HG02610 (cell line): ENCODE data around the gene CACNA1B.
"Not testable (repeated sequence)": the region's sequence is repeated elsewhere in the genome, so short reads cannot be mapped to it uniquely, and the experiment has no call there.

Experiments used
- ATAC-seq: cut with Tn5 transposase; IDR thresholded peaks from one replicate; pipeline ENCODE4 v1.9.1; 2021; ENCODE audit warnings: mild to moderate bottlenecking, moderate library complexity; ENCODE audit not compliant: unreplicated experiment

Gene CACNA1B

DNA sequence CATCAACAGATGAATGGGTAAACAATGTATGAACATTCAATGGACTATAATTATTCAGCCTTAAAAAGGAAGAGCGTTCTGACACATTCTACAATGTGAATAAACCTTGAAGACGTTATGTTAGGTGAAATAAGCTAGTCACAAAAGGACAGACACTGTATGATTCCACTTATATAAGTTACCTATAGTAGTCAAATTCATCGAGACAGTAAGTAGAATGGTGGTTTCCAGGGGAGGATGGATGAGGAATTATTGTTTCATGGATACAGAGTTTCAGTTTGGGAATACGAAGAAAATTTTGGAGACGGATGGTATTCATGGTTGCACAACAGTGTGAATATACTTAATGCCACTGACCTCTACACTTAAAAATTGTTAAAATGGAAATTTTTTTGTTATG, 216.4 kb downstream of the CACNA1B start:
- ATAC-seq: no peak

DNA sequence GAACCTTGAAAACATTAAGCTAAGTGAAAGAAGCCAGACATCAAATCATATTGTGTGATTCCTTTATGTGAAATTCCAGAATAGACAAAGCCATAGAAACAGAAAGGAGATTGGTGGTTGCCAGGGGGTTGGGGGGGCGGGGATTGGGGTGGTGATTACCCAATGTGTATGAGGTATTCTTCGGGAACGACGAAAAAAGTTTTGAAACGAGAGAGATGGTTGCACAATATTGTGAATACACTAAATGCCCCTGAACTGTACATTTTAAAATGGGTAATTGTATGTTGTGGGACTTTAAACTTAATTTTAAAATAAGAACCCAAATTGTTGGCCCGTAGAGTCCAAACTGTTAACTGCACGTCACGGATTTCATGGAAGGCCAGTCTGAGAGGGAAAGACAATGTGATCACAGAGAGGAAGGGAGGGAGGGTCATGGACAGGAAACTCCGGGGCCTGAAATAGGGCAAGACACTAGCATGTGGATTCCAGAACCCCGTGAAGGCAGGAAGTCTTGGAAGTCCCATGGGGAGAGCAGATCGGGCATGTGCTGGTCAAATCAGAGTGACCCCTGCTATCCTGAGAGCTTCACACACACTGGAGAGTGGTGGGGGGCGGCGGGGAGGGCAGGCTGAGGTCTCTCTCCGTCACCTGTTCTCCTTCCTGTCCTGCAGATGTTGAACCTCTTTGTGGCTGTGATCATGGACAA, 218.4 kb downstream of the CACNA1B start:
- ATAC-seq: no peak

DNA sequence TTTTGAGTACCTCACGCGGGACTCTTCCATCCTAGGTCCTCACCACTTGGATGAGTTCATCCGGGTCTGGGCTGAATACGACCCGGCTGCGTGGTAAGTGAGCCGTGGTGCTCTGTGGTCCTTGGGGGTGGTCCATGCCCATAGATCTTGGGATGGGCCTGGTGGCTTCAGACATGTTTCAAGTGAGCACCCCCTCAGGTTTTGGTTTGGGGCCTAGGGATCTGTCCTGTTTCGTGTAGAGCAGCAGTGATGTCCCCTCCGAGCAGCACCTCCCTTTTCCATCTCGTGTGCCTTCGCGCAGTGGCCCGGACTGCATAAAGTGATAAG, 218.9 kb downstream of the CACNA1B start:
- ATAC-seq: no peak

DNA sequence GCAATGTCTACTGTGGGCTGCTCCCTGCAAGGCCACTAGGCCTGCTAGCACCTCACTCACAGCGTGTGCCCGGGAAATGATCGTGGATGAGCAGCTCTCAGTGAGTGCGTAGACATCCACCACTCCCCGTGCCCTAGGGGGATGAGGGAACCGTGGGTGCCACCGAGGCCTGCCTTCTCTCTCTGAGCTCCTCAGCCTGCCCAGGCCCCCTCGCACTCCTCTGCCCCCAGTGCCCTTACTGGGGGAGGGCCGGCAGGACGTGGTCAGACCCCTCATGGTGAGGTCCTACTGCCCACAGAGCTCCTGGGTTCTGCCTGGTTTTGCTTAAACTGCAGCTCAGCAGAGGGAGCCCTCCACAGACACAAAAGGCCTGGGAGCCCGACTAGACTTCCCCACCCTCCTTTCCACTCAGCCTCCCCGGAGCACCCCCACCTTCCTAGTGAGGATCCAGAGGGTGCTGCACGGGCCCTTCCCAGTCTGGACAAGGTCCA, 220.0 kb downstream of the CACNA1B start:
- no peak for ATAC-seq

DNA sequence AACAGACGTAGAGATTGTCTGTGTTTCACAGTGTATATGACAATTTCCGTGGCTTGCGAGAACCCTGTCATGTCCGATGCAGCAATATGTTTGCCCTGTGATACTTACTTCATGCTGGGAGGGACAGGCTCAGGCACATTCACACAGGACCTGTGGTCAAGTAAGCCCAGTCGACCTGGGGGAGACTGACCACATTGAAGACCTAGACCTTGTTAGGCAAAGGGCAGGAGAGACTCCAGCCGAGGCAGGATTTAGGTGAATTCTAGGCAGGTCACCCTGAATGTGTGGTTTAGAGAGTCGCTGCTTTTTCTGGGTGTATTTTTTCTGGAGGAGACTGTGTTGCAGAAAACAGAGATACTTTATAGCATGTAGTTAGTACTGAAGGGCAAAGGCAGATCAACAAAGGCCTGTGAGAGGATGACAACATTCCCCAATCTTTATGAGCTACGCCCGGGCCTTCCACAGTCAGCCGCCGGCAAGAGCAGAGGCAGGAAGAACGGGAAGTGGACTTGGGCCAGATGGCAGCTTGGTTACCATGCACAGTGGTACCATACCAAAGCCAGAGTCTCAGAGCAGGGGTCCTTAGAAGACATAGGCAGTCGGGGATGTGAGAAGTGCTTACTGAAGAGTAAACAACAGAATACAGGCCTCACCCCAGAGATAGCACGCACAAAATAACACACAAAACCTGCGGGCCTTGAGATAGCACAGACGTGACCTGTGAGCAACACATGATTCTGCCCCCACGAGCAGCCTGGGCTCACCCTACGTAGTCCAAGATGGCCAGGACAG, 220.7 kb downstream of the CACNA1B start:
- ATAC-seq: no peak

DNA sequence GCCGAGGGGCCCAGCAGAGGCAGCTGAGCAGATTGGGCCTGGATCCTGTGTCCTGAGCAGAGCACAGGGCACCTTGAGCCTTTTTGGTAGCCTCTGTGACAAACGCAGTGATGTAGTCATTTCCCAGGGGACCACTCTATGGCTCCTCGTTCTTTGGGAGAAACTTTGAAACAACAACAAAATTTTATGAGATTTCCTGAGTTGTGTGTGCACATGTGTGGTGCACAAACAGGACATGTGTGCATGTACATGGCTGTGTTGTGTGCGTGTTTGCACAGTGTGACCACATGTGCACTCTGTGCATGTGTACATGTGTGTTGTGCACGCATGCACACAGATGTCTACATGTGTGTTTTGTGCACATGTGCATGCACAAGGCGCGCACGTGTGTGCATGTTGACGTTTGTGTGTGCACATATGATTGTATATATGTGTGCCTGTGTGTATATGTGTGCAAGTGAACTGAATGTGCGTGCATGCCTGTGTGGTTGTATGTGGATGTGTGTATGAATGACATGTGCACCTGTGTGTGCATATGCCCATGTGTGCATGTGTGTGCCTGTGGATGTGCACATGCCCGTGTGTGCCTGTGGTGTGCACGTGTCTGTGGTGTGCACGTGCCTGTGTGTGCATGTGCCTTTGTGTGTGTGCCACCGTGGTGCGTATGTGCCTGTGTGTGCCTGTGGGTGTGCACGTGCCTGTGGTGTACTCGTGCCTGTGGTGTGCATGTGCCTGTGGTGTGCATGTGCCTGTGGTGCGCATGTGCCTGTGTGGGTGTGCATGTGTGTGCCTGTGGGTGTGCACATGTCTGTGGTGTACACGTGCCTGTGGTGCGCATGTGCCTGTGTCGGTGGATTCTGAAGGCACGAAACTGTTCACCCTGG, 221.6 kb downstream of the CACNA1B start:
- no peak for ATAC-seq

DNA sequence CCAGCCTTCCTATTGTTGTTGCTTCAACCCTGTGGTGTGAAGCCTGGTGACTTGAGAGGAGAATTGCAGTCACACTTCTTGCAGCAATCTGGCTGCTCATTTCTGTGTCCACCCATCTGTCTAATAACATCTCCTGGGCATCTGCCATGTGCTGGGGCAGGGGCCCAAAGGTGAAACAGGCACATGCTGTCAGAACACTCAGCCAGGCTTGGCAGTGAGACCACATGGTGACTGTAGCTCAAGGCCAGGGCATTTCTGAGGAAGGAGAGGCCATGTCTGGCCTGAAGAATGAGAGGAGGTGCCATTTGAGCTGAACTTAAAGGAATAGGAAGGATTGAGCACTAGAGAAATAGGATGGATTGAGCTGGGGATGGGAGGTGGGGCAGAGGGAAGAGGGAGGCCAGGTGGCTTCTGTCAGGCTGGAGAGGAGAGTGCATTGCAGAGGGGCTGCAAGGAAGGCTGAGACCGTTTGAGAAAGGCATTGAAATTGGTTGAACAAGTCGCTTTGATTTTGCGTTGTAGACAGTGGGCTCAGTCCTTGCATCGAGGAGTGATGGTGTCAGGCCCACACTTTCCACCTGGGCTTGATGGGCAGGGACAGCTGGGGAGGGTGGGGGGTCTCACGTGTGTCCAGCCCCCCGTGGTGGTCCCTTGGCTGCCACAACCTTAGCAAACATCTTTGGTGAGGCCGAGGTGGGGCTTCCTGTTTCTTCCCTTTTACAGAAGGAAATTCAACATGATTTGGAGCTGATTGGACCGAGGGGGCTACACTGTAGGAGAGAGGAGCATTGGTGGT, 222.4 kb downstream of the CACNA1B start:
- ATAC-seq: no peak

DNA sequence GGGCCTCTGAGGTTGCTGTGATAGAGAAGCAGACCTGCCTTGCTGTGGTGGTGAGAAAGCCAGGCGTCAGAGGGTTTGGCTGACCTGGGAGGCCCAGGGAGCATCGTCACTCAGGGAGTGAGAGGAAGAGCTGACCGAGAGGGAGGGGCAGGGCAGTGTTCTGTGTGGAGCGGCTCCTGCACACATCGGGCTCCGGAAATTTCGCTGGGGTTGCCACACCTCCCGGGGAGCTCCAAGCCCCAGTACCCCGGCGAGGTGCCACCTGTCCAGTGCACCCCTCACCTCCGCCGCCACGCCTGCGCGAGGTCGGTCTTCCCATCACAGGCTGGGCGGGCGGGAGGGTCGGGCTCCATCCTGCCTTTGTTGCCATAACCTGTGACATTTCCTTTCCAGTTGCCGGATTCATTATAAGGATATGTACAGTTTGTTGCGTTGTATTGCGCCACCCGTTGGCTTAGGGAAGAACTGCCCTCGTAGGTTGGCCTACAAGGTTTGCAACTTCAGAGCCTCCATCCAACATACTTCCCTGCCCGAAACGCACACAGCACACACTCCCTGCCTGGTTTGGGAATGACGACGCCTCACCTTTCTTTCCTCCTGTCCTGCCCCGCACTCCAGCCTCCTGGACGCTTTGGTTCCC, 223.2 kb downstream of the CACNA1B start:
- ATAC-seq: no peak

DNA sequence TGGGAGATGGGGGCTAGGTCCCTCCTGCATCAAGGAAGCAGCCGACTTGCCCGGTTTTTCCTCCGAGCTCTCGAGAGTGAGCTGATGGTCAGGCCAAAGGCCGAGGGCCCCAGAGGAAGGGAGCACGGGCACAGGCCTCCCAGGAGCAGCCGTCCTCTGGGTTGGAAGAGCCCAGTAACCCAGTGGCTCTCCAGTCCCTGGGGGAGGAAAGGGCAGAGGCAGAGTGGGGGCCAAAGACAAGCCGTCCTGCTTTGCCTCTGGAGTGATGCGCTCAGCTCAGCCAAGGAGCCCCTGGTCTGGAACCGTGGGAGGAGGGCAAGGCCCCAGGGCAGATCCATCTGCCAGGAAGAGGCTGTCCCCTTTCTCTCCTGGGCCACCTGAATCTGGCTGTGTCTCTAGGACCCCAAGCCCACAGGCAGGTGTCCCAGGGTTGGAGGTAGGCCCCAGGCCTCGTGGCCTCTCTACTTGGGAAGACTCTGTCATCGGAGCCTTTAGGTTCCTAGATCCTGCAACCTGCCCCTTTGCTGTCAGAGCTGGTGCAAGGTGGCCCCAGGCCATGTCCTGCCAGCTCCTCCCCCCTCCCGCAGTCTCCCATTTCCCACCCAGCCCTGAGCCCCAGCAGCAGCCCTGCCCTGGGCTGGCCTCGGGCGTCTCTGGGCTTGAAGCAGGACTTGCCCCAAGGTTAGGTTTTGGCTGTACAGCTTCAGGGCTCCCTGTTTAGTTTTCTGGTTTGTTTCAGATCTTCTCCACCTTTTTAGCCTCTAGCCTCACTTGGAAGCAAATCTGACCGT, 224.1 kb downstream of the CACNA1B start:
- ATAC-seq: no peak

DNA sequence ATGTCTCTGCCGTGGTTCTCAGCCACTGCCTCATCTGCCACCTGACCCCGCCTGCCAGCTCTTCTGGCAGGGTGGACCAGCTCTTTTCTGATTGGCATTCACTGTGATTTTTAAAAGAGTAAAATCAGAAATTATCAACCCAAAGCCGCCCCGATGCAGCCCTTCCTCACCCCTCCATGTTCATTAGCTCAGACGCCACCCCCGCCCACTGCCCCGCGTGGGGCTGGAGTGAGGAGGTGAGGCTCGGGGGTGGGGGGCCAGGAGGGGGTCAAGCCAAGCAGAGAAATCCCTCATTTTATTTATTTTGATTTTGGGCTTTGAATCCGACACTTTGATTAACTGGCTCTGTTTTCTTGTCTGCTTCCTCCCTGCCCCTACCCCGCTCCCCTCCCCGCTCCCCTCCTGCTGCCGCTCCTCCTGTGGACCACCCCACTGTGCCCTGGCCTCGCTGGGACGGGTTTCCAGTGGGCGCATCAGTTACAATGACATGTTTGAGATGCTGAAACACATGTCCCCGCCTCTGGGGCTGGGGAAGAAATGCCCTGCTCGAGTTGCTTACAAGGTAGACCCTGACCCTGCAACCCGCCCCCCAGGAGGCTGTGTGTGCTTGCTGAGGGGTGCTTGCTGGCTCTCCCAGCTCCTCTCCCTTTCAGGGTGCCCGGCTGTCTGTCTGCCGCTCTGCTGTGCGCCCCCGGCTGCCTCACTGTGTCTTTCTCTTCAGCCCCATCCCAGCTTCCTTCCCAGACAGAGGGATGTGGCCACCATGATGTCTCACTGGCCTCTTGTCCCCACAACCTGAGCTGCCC, 224.9 kb downstream of the CACNA1B start:
- ATAC-seq: no peak

DNA sequence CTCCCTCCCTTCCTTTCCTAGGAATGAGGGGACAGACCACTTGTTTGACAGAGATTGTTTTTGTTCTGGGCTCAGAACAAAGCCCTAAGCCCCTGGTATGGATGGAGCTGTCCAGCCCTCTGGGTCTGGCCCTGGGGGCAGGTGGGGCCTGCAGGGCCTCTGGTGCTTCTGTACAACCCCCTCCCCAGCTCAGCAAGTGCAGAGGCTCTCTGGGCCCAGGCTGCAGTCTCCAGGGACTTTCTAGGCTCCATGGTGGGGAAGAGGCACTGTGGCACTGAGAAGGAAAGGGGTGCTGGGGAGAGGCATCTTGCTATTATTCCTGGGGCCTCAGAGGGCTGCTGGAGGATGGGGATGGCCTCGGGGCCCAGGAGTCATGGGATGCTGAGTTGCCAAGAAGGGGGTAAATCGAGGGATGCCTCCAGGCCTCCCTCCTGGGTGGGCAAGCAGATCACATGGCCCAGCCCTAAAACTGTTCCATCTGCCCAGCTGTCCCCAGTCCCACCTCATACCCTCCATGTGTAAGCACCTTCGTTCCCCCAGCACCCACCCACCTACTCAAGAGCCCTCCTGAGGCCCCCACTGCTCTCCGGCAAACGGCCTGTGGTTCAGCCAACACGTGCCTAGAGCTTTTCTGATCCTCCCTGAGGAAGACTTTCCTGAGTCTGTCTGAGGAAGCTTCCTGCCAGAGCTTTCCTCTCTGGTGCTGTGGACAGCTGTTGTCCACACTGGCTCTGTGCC, 225.7 kb downstream of the CACNA1B start:
- ATAC-seq: no peak

DNA sequence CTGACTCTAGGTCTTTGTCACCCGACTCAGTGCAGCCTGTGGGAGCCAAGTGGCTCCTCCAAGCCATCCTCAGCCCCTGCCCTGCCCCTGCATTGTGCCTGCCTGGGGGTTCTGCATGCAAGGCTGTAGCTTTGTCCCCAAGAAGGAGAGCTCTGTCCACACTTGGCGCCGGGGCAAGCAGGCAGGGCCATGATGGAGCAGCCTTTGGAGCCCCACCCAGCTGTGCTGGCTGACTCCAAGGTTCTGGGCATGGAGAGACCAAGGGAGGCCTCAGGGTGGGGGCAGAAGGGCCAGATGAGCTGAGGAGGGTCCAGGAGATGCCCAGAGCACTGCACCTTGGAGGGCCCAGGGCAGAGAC, 226.2 kb downstream of the CACNA1B start:
- no peak for ATAC-seq

DNA sequence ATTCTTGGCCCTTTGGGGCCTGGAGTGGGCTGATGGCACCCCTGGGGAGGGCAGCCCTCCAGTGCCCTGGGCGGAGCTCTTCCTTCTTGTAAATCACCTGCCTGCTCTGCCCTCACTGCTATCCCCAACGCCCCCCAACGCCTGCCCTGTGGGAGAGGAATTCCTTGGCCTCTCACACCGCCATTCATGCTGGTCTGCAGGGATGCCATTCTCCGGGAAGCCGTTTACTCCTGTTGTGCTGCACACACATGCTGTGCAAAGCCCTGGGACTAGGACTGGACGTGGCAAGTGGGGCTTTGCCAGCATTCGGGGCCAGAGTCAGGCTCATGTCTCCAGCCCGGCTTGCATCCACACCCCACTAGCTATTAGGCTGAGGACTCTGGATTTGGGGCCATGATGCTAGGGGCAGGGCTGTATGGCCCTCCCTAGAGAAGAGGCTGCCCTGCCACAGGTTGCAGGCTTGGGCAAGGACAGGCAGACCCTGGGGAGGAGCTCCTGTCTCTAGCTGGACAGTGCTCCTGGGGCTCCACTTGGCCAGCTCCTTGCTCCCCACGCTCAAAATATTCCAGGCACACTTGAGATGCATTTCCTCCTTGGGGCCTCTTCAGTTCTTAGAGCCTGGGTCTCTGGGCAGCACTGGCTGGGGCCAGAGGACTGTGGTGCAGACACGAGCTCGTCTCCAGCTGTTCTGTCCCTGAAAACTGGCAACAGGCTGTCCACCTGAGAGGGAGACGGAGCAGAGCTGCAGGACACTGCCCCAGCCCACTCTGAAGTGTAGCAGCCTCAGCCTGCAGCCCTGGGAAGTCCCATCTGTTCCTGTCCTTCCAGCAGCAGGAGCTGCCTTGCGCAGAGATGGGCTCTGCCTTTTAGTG, 226.9 kb downstream of the CACNA1B start:
- ATAC-seq: no peak

DNA sequence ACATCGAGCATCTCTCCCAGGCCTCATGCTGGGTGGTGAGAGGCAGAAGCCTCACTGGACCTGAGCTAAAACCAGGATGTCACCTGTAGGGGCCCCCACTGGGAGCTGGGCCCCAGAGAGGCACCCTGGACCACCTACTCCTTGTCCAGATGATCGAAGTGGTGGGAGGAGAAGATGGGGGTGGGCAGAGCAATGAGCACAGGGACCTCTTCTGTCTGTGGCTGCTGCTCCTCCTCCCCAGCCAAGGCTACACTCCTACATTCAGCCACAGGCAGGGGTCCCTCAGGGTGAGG, 227.5 kb downstream of the CACNA1B start:
- ATAC-seq: no peak

DNA sequence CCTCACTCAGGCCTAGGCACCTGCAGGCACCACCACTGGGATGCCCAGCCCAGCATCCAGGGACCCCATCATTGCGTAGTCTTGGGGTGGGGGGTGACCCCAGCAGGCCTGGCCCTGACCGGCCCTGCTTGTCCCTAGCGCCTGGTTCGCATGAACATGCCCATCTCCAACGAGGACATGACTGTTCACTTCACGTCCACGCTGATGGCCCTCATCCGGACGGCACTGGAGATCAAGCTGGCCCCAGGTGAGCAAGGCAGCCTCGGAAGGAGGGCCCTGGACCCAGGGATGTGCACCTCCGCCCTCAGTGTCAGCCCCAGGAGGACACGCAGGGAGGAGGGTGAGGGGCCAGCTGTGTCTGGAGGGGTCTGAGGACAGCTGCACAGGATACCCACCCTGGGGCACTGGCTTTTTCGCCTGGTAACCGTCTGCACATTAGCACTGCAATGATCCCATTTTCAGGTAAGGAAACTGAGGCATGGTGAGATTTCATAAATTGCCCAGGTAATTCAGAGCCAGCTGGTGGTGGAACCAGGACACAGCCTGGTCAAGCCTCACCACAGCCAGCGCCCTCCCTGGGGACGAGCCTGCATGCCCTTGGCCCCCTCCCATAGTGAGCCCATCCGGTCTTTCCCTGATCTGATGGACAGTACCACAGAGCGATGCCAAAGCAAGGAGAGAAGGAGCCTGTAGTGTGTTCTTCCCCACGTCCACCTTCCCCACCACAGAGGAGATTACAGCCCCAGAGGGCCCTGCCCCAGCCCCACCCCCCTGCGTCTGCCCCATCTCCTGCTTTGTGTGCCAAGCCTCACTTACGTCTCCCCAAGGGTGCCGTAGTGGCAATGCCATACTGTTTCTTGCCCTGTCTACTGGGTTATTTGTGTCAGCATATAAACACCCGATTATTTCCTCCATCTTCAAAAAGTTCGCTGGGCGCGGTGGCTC, 228.3 kb downstream of the CACNA1B start:
- no peak for ATAC-seq

DNA sequence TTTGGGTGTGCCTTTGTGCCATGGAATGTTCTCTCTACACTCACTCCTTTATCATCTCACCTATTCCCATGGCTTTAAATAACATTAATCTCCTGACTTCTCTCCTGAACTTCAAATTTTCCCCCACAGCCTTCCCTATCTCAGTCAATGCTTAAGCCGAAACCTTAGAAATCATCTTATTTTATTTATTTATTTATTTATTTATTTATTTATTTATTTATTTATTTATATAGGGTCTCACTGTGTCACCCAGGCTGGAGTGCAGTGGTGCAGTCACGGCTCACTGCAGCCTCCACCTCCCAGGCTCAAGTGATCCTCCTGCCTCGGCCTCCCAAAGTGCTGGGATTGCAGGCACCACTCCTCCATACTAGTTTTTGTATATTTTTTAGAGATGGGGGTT, 229.5 kb downstream of the CACNA1B start:
- ATAC-seq: not testable (repeated sequence)
